ENCODE data around the gene LYL1. TPM values are rescaled to one million over a fixed set of nuclear protein-coding genes. Genes with fewer than 3 reads are reported as not detected.

LYL1 gene
- total and polyA plus RNA-seq, 2 of the 13 experiments (the other 11 are each of a cell fraction or from before 2014, with no cell fraction given) = 0.75 to 0.92 TPM

DNA sequence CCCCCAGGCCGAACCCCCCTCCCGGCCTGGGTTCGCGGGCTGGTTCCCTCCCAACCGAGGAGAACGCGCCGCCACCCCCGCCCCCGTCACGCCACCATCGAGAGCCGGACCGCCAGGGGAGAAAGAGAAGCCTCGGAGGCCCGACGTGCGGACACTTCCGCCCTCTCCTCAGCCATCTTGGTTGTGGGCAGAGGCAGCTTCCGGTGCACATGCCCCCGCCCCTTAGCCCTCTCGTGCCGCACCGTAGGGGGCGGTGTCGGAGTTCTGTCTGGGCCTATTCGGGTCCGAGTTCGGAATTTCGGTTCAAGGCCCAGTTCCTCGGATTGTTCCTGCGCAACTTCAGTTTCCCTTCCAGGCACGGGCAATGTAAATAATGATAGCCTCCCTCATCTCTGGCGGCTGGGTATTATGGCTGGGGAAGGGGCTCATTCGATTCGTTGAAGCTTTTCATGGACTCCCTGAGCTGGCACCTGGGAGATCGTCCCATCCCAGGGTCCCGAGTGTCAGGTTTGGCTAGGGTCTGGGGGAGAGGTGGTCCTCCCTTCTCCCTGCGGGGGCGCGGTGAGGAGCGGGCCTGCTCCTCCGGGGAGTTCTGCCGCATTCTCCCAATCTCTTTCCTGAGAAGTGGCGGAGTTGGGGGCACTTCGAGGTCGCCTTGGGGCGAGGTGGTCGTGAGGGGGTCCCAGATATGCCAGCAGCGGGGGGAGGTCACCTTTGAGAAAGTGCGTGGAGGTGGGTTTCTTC lies 47.7 kb upstream of the LYL1 start, which contains the start of the genes IER2 and STX10 (continued):
- TF ChIP-seq ZNF326 (CRISPR knock-in tag; IDR thresholded peaks at IDR 0.05; ENCODE audit: borderline replicate concordance) = no peak
- TF ChIP-seq, protein P1, sequence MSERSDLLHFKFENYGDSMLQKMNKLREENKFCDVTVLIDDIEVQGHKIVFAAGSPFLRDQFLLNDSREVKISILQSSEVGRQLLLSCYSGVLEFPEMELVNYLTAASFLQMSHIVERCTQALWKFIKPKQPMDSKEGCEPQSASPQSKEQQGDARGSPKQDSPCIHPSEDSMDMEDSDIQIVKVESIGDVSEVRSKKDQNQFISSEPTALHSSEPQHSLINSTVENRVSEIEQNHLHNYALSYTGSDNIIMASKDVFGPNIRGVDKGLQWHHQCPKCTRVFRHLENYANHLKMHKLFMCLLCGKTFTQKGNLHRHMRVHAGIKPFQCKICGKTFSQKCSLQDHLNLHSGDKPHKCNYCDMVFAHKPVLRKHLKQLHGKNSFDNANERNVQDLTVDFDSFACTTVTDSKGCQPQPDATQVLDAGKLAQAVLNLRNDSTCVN (CRISPR knock-in tag; IDR thresholded peaks at IDR 0.05; ENCODE audit: borderline replicate concordance) = no peak
- TF ChIP-seq RELA (CRISPR knock-in tag; IDR thresholded peaks at IDR 0.05) = no peak
- TF ChIP-seq, protein P2, sequence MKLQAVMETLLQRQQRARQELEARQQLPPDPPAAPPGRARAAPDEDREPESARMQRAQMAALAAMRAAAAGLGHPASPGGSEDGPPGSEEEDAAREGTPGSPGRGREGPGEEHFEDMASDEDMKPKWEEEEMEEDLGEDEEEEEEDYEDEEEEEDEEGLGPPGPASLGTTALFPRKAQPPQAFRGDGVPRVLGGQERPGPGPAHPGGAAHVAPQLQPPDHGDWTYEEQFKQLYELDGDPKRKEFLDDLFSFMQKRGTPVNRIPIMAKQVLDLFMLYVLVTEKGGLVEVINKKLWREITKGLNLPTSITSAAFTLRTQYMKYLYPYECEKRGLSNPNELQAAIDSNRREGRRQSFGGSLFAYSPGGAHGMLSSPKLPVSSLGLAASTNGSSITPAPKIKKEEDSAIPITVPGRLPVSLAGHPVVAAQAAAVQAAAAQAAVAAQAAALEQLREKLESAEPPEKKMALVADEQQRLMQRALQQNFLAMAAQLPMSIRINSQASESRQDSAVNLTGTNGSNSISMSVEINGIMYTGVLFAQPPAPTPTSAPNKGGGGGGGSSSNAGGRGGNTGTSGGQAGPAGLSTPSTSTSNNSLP (IDR thresholded peaks at IDR 0.05; ENCODE audit: low read depth, low read length) = peak; percentile 57; the same call in 1 of the 2 replicates
- TF ChIP-seq, protein P3, sequence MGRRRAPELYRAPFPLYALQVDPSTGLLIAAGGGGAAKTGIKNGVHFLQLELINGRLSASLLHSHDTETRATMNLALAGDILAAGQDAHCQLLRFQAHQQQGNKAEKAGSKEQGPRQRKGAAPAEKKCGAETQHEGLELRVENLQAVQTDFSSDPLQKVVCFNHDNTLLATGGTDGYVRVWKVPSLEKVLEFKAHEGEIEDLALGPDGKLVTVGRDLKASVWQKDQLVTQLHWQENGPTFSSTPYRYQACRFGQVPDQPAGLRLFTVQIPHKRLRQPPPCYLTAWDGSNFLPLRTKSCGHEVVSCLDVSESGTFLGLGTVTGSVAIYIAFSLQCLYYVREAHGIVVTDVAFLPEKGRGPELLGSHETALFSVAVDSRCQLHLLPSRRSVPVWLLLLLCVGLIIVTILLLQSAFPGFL (CRISPR knock-in tag; IDR thresholded peaks at IDR 0.05) = no peak
- TF ChIP-seq NFRKB (IDR thresholded peaks at IDR 0.05) = no peak
- no peak; the same call in 1 of the 2 replicates for TF ChIP-seq ZNF564 (CRISPR knock-in tag; IDR thresholded peaks at IDR 0.05)
- TF ChIP-seq ZNF343 (CRISPR knock-in tag; IDR thresholded peaks at IDR 0.05) = 0 out of 2 replicates have a peak, but pooled peaks have one; percentile 63
- TF ChIP-seq, protein P4, sequence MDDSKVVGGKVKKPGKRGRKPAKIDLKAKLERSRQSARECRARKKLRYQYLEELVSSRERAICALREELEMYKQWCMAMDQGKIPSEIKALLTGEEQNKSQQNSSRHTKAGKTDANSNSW (CRISPR knock-in tag; IDR thresholded peaks at IDR 0.05; ENCODE audit: borderline replicate concordance) = no peak
- 0 out of 2 replicates have a peak, but pooled peaks have one; percentile 79 for TF ChIP-seq ZNF558 (CRISPR knock-in tag; IDR thresholded peaks at IDR 0.05; ENCODE audit: borderline replicate concordance)
- TF ChIP-seq NR2C2 (CRISPR knock-in tag; IDR thresholded peaks at IDR 0.05; ENCODE audit: borderline replicate concordance) = peak; percentile 89
- TF ChIP-seq SCMH1 (CRISPR knock-in tag; IDR thresholded peaks at IDR 0.05; ENCODE audit: borderline replicate concordance) = no peak
- TF ChIP-seq, protein P5, sequence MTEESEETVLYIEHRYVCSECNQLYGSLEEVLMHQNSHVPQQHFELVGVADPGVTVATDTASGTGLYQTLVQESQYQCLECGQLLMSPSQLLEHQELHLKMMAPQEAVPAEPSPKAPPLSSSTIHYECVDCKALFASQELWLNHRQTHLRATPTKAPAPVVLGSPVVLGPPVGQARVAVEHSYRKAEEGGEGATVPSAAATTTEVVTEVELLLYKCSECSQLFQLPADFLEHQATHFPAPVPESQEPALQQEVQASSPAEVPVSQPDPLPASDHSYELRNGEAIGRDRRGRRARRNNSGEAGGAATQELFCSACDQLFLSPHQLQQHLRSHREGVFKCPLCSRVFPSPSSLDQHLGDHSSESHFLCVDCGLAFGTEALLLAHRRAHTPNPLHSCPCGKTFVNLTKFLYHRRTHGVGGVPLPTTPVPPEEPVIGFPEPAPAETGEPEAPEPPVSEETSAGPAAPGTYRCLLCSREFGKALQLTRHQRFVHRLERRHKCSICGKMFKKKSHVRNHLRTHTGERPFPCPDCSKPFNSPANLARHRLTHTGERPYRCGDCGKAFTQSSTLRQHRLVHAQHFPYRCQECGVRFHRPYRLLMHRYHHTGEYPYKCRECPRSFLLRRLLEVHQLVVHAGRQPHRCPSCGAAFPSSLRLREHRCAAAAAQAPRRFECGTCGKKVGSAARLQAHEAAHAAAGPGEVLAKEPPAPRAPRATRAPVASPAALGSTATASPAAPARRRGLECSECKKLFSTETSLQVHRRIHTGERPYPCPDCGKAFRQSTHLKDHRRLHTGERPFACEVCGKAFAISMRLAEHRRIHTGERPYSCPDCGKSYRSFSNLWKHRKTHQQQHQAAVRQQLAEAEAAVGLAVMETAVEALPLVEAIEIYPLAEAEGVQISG (CRISPR knock-in tag; IDR thresholded peaks at IDR 0.05) = peak; percentile 99
- TF ChIP-seq, protein P6, sequence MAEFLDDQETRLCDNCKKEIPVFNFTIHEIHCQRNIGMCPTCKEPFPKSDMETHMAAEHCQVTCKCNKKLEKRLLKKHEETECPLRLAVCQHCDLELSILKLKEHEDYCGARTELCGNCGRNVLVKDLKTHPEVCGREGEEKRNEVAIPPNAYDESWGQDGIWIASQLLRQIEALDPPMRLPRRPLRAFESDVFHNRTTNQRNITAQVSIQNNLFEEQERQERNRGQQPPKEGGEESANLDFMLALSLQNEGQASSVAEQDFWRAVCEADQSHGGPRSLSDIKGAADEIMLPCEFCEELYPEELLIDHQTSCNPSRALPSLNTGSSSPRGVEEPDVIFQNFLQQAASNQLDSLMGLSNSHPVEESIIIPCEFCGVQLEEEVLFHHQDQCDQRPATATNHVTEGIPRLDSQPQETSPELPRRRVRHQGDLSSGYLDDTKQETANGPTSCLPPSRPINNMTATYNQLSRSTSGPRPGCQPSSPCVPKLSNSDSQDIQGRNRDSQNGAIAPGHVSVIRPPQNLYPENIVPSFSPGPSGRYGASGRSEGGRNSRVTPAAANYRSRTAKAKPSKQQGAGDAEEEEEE (CRISPR knock-in tag; IDR thresholded peaks at IDR 0.05; ENCODE audit: borderline replicate concordance) = no peak
- TF ChIP-seq, protein P7, sequence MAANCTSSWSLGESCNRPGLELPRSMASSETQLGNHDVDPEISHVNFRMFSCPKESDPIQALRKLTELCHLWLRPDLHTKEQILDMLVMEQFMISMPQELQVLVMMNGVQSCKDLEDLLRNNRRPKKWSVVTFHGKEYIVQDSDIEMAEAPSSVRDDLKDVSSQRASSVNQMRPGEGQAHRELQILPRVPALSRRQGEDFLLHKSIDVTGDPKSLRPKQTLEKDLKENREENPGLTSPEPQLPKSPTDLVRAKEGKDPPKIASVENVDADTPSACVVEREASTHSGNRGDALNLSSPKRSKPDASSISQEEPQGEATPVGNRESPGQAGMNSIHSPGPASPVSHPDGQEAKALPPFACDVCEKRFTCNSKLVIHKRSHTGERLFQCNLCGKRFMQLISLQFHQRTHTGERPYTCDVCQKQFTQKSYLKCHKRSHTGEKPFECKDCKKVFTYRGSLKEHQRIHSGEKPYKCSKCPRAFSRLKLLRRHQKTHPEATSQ (CRISPR knock-in tag; IDR thresholded peaks at IDR 0.05; ENCODE audit: borderline replicate concordance) = no peak
